Esophagus squamous epithelium (tissue), 4 donors: ENCODE measurements around the gene BEND7.

Experiments used
- CTCF ChIP-seq, 6 experiments: fragments of 450-650 bp in 4 of 6; fragments of 200-600 bp in 2 of 6; sonication (generic) in 2 of 6; IDR thresholded peaks; one replicate each; pipeline ENCODE4 v1.5.1; 2016 to 2019; ENCODE audit warnings: antibody characterized with exemption in 6 of 6, mild to moderate bottlenecking in 4 of 6, moderate library complexity in 4 of 6
- POLR2A ChIP-seq, 4 donors: fragments of 450-650 bp; IDR thresholded peaks; one replicate each; pipeline ENCODE4 v1.6.1; 2017; ENCODE audit warnings: antibody characterized with exemption in 4 of 4, mild to moderate bottlenecking in 4 of 4, moderate library complexity in 3 of 4

GRCh38 chr10:13571541-13571940, 42.7 kb upstream of the BEND7 start:
- TF ChIP-seq CTCF (IDR thresholded peaks at IDR 0.05) (no peak), POLR2A (IDR thresholded peaks at IDR 0.05) (no peak)
